AG10803 (cell line): ENCODE measurements around the gene ADH4.
"Not testable (repeated sequence)": the region's sequence is repeated elsewhere in the genome, so short reads cannot be mapped to it uniquely, and the experiment has no call there.

Source experiments
- DNase-seq: peaks from one replicate; pipeline ENCODE4 v3.0.0; 2010; ENCODE audit warnings: low read depth
- H3K4me3 ChIP-seq: 2 replicates; pipeline ENCODE4 v1.5.1; 2011; ENCODE audit warnings: mild to moderate bottlenecking, low read length, control low read depth
- TF ChIP-seq, protein P1 (sequence below): conservative IDR thresholded peaks from 2 replicates; pipeline ENCODE4 v1.5.1; 2011; ENCODE audit warnings: mild to moderate bottlenecking, low read length, control low read depth, inconsistent platforms

The ADH4 gene

DNA sequence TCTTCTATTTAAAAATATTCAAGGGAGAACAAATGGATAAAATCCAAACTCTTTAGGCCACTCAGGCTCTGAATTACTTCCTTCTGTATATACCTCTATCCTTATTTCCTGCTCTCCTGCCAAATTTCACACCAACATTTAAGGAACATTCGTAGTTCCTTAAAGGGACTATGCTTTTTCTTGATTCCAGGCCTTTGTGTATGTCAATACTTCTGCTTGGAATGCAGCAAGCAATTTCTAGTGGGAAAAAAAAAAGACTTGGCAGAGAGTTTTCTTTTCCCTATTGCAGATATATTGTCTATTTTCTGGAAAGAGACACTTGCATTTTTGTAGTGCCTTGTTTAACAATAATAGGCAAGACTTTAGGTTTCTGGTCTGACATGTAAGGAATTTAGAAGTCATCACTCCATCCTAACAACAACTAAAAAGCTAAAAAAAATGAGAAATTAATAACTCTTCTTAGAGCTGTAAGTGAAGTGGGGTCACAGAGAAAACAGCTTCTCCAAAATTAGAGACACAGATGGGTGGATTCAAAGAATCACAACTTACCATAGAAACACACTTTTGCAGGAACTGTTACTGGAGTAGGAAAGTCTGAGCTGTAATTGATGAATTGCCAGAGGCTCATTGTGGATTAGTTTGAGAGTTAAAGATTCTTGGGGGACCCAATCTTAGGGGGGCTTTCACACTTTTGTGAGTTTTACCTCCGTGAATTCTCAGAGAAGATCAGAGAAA, 53.4 kb downstream of the ADH4 start:
- TF ChIP-seq, protein P1, sequence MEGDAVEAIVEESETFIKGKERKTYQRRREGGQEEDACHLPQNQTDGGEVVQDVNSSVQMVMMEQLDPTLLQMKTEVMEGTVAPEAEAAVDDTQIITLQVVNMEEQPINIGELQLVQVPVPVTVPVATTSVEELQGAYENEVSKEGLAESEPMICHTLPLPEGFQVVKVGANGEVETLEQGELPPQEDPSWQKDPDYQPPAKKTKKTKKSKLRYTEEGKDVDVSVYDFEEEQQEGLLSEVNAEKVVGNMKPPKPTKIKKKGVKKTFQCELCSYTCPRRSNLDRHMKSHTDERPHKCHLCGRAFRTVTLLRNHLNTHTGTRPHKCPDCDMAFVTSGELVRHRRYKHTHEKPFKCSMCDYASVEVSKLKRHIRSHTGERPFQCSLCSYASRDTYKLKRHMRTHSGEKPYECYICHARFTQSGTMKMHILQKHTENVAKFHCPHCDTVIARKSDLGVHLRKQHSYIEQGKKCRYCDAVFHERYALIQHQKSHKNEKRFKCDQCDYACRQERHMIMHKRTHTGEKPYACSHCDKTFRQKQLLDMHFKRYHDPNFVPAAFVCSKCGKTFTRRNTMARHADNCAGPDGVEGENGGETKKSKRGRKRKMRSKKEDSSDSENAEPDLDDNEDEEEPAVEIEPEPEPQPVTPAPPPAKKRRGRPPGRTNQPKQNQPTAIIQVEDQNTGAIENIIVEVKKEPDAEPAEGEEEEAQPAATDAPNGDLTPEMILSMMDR = no peak
- peak; percentile 81 for DNase-seq
- peak overlapping the region; percentile 98 for H3K4me3 ChIP-seq

DNA sequence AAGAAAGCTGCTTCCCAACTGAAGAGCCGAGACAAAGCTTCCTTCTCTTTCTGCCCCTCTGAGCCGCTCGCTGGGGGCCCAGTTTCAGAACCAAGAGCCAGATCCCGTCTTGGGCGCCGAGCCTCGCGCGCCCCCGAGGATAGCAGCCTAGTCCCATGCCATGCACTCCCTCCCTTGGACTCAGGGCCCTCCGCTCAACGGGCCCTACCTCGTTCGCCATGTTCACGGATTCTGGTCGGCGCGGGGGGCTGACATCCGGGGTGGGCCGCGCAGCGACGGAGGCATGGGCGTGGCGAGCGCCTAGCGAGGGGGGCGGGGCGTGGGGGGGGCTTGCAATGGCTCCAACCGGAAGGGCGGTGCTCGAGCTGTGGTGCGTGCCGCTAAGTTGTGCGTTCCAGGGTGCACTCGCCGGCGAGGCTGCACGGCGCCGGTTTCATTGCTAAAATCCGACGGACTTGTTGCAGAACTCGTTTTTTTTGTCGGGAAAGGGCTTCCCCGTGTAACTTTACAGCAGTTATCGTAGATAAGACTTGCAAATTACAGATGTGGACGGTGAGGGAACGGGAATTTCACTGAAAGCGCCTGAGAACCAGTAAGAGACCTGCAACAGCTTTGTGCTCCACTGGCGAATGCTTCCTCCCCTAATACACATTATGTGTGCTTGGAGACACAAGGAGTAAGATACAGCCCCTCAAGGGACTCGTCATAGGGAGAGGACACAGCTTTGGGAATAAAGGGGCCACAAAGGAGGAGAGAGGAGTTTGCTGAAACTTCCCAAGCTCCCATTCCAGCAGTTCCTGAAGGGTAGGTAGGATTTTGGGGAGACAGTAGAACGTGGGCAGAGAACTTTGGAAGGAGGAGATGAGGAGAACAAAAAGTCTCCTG, 55.4 kb downstream of the ADH4 start, which contains the start of gene ADH5:
TSS of gene ADH5 (minus strand) at position 308 of the 885 bp plus-strand sequence. CDS start at position 220, 88 bp downstream.
- peak within 1 kb of the TSS; percentile 98 for H3K4me3 ChIP-seq
- peak; percentile 90 for DNase-seq
- TF ChIP-seq, protein P1 = no peak

DNA sequence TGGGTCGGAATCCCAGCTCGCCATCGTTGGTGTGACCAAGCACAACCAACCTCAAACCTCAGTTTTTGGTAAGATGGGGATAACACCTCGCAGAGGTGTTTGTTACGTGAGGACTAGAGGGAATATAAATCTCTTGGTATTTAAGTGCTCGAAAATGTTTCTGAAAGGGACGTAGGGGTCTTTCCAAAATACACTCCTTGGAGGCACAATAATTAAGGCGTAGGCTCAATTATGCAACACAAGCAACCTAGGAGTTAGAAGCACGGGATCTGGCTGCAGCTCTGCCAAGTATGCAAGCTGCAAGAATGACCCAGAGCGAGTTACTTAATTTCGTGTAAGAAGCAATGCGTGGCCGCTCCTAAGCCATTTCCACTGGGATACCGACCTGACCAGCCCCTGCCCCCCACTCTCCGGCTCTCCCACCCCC, 56.1 kb downstream of the ADH4 start:
- DNase-seq = peak; percentile 97
- H3K4me3 ChIP-seq = peak overlapping the region; percentile 98
- TF ChIP-seq, protein P1 = no peak

DNA sequence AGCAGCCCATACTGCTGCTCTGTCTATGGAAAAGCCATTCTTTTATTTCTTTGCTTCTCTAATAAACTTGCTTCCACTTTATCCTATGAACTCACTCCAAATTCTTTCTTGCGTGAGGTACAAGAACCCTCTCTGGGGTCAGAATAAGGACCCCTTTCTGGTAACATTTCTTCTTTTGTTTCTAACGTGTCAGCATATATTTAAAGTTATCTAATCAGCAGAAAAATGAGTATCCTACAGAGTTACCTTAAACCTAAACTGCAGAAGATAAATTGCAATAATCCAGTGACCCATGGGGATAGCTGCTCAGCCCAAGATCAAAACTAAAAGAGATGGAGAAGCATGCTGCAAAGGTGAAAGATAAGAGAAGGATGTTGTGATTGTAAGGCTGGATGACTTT, 59.5 kb downstream of the ADH4 start:
- no peak for DNase-seq
- H3K4me3 ChIP-seq = no peak overlapping the region
- TF ChIP-seq, protein P1 = no peak

DNA sequence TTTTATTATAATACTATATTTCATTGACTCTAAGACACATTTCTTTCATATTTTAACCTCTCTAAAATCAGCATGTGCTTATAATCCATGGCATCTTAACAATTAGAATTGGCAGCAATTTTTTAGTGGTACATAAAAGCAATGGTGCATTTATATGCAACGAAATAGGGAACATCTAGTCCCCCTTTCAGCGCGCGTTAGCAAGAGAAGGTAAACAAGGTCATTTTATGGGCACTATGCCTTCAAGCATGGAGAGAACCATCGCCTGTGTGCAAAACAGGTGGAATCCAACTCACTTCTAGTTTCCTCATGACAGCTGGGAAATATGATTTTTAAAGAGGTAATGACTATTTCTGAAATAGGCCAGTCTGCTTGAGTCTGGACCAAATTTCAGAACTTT, 61.9 kb downstream of the ADH4 start:
- H3K4me3 ChIP-seq = no peak overlapping the region
- TF ChIP-seq, protein P1 = no peak
- no peak for DNase-seq

DNA sequence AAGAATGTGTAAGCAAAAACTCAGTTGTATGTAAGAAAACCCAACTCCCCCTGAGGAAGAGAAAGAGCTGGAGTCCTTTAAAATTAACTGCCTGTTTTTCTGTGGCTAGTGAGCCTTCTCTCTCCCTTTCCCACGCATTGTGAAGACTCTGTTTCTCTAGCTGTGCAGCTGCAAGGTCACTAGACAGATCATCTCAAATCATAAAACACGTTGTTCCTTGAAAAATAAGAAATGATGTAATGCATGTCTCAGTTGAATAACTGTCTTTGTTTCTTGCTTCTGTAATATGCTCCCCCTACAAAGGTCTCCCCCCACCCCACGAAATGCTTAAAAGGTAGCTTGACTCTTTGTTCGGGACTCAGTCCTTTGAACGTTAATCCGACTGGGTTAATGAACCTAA, 63.2 kb downstream of the ADH4 start:
- H3K4me3 ChIP-seq, DNase-seq: not testable (repeated sequence)

DNA sequence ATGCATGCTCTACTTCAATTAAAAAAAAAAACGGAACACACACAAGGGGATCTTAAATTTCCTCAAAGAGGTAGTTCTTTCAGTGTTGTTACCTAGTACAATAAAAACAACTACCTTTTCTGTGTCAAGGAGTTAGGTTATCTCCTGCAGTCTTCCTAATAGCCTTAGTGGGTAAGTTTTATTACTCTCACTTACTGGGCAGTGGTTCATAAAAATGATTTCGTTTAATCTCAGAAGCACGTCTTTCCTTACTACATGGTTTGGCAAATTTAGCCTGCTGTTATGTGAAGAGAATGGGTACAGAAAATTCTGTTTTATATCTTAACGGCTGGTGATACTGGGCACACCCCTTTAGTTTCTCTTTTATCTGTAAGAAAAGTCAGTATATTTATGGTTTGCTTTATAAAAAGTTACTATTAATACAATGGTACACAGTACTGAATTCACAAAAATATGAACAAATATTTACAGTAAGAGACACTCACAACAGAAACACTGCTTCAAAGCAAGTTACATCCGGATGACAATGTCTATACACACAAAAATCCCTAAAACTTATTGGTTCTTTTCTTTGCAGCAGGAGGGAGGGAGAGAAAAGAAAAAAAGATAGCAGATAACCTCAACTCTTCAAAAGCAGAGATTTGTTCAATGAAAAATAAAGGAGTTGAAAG, 64.3 kb downstream of the ADH4 start:
- H3K4me3 ChIP-seq = no peak overlapping the region
- TF ChIP-seq, protein P1 = no peak

More for the DNA sequence above, 64.3 kb downstream of the ADH4 start:
- DNase-seq = no peak
